Liver (tissue), 3 donors: ENCODE results near the gene LYPLAL1.

Experiments
- FOXA1 ChIP-seq: IDR thresholded peaks from 2 replicates; pipeline ENCODE4 v1.6.1; 2016; ENCODE audit warnings: antibody characterized with exemption
- GABPA ChIP-seq, 2 donors: IDR thresholded peaks in 1 of 2; conservative IDR thresholded peaks in 1 of 2; 2 replicates each; pipeline ENCODE4 v1.6.1; 2016; ENCODE audit warnings: antibody characterized with exemption in 2 of 2, mild to moderate bottlenecking in 1 of 2, moderate library complexity in 1 of 2
- JUND ChIP-seq, 2 donors: IDR thresholded peaks; 2 replicates each; pipeline ENCODE4 v1.6.1; 2016; ENCODE audit warnings: antibody characterized with exemption in 2 of 2
- RAD21 ChIP-seq, 2 donors: IDR thresholded peaks; 2 replicates each; pipeline ENCODE4 v1.6.1; 2016; ENCODE audit warnings: antibody characterized with exemption in 2 of 2, mild to moderate bottlenecking in 2 of 2
- RXRA ChIP-seq, 2 donors: IDR thresholded peaks; 2 replicates each; pipeline ENCODE4 v1.6.1; 2017 to 2018; ENCODE audit warnings: antibody characterized with exemption in 2 of 2, mild to moderate bottlenecking in 1 of 2
- TAF1 ChIP-seq: conservative IDR thresholded peaks from 2 replicates; pipeline ENCODE4 v1.6.1; 2016; ENCODE audit warnings: antibody characterized with exemption, mild to moderate bottlenecking
- YY1 ChIP-seq: IDR thresholded peaks from 2 replicates; pipeline ENCODE4 v1.6.1; 2016; ENCODE audit warnings: antibody characterized with exemption, mild to moderate bottlenecking
- TF ChIP-seq, protein P1 (sequence below): fragments of 150-350 bp; IDR thresholded peaks from 2 replicates; pipeline ENCODE4 v1.5.1; 2017; ENCODE audit warnings: improper control_type of control experiment, low read depth, low read length; ENCODE audit not compliant: missing input control
- TF ChIP-seq, protein P2 (sequence below): IDR thresholded peaks from 2 replicates; pipeline ENCODE4 v1.6.1; 2016; ENCODE audit warnings: antibody characterized with exemption, mild to moderate bottlenecking
- TF ChIP-seq, protein P3 (sequence below): IDR thresholded peaks from 2 replicates; pipeline ENCODE4 v1.6.1; 2016; ENCODE audit warnings: antibody characterized with exemption
- donor health status: healthy.
- donor health status: healthy.

DNA sequence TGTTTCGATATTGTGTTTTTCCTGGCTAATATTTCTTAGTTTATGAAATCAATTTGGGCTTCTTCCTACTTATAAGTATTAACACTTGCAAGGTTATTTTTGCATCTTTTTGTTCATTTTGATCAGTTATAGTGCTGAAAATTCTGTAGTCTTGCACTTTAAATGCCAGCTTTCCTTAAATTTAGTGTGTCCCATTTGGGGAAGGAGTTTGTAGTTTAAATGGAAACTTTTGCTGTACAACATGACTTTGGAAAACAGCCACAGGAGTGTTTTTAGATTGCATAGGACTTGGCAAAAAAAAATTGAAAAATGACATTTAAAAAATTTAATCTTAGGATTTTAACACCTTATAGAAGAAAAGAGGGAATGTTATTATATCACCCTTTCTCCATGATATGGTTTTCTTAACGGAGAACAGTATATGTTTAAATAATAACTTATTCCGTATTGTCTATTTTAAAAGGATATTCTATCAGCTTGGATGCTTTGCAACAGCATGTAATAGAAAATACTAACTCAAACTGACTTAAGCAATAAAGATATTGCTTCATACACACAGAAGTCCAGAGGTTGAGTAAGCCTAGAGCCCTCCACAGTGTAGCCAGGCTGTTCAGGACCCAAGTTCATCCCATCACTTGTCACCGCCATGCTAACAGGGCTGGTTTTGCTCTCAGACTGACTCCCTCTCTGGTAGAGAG lies 53.8 kb downstream of the LYPLAL1 start:
- TF ChIP-seq, protein P1, sequence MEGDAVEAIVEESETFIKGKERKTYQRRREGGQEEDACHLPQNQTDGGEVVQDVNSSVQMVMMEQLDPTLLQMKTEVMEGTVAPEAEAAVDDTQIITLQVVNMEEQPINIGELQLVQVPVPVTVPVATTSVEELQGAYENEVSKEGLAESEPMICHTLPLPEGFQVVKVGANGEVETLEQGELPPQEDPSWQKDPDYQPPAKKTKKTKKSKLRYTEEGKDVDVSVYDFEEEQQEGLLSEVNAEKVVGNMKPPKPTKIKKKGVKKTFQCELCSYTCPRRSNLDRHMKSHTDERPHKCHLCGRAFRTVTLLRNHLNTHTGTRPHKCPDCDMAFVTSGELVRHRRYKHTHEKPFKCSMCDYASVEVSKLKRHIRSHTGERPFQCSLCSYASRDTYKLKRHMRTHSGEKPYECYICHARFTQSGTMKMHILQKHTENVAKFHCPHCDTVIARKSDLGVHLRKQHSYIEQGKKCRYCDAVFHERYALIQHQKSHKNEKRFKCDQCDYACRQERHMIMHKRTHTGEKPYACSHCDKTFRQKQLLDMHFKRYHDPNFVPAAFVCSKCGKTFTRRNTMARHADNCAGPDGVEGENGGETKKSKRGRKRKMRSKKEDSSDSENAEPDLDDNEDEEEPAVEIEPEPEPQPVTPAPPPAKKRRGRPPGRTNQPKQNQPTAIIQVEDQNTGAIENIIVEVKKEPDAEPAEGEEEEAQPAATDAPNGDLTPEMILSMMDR, result no peak
- TF ChIP-seq FOXA1 (no peak), YY1 (no peak), TAF1 (no peak), JUND (IDR thresholded peaks at IDR 0.05) (no peak), RXRA (IDR thresholded peaks at IDR 0.05) (no peak), RAD21 (IDR thresholded peaks at IDR 0.05) (no peak), GABPA (IDR thresholded peaks at IDR 0.05 in 1 of 2, conservative IDR thresholded peaks at IDR 0.05 in 1 of 2) (no peak)
- TF ChIP-seq, protein P2, sequence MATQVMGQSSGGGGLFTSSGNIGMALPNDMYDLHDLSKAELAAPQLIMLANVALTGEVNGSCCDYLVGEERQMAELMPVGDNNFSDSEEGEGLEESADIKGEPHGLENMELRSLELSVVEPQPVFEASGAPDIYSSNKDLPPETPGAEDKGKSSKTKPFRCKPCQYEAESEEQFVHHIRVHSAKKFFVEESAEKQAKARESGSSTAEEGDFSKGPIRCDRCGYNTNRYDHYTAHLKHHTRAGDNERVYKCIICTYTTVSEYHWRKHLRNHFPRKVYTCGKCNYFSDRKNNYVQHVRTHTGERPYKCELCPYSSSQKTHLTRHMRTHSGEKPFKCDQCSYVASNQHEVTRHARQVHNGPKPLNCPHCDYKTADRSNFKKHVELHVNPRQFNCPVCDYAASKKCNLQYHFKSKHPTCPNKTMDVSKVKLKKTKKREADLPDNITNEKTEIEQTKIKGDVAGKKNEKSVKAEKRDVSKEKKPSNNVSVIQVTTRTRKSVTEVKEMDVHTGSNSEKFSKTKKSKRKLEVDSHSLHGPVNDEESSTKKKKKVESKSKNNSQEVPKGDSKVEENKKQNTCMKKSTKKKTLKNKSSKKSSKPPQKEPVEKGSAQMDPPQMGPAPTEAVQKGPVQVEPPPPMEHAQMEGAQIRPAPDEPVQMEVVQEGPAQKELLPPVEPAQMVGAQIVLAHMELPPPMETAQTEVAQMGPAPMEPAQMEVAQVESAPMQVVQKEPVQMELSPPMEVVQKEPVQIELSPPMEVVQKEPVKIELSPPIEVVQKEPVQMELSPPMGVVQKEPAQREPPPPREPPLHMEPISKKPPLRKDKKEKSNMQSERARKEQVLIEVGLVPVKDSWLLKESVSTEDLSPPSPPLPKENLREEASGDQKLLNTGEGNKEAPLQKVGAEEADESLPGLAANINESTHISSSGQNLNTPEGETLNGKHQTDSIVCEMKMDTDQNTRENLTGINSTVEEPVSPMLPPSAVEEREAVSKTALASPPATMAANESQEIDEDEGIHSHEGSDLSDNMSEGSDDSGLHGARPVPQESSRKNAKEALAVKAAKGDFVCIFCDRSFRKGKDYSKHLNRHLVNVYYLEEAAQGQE, result no peak
- TF ChIP-seq, protein P3, sequence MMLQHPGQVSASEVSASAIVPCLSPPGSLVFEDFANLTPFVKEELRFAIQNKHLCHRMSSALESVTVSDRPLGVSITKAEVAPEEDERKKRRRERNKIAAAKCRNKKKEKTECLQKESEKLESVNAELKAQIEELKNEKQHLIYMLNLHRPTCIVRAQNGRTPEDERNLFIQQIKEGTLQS, result no peak
